ENCODE data around the gene CTSF. TPM values are rescaled to one million over a fixed set of nuclear protein-coding genes. Genes with fewer than 3 reads are reported as not detected.

The CTSF gene
- total and polyA plus RNA-seq, 2 donors (not counting 1 experiment from before 2014, with no cell fraction given), result 17.1 to 26.6 TPM

GRCh38 chr11:66559142-66559865 lies 9.1 kb downstream of the CTSF start:
- peak in 1 of 2 donors; percentile 17 for DNase-seq (ENCODE audit: low read depth in 2 of 2)

GRCh38 chr11:66557733-66558326 lies 10.6 kb downstream of the CTSF start:
- H3K4me3 ChIP-seq (replicated peaks in 1 of 4; ENCODE audit: control extremely low read depth in 1 of 4, insufficient read depth in 1 of 4, low read depth in 3 of 4, low read length in 4 of 4), result no peak overlapping the region
- no peak overlapping the region for H3K9ac ChIP-seq (ENCODE audit: insufficient read depth, low read length)
- DNase-seq (ENCODE audit: low read depth in 2 of 2), result no peak
- no peaks in the 10 kb centered on the region for H3K9me3 ChIP-seq (ENCODE audit: control insufficient read depth, insufficient read depth, low read depth, low read length)
- H3K79me2 ChIP-seq (ENCODE audit: control insufficient read depth, insufficient read depth, low read length), result no peaks in the 10 kb centered on the region
- no peak overlapping the region for H3K27ac ChIP-seq (ENCODE audit: insufficient read depth, low read length)
- no peaks in the 10 kb centered on the region for H4K20me1 ChIP-seq (ENCODE audit: control insufficient read depth, extremely low read depth, insufficient read depth, low read length)
- H3K27me3 ChIP-seq (ENCODE audit: control insufficient read depth, insufficient read depth, low read length), result peaks cover 16% of the 10 kb centered on the region
- no peak overlapping the region for H3K4me2 ChIP-seq (ENCODE audit: extremely low read depth, insufficient read depth, low read length)
- H3K36me3 ChIP-seq (ENCODE audit: control insufficient read depth, insufficient read depth, low read length), result no peaks in the 10 kb centered on the region
- TF ChIP-seq CTCF (conservative IDR thresholded peaks at IDR 0.05 in 1 of 2, IDR thresholded peaks at IDR 0.05 in 1 of 2; ENCODE audit: low read depth in 1 of 2, low read length in 2 of 2) (no peak), EZH2 (IDR thresholded peaks at IDR 0.05; ENCODE audit: low read length, missing control alignments) (no peak)
- no peak overlapping the region for H2AFZ ChIP-seq (ENCODE audit: low read length)
- H3K4me1 ChIP-seq (ENCODE audit: control insufficient read depth, extremely low read depth, insufficient read depth, low read length), result no peaks in the 10 kb centered on the region

More at GRCh38 chr11:66559142-66559865, 9.1 kb downstream of the CTSF start:
- Histone ChIP-seq H3K79me2 (ENCODE audit: control insufficient read depth, insufficient read depth, low read length) (no peaks in the 10 kb centered on the region), H3K36me3 (ENCODE audit: control insufficient read depth, insufficient read depth, low read length) (no peaks in the 10 kb centered on the region), H3K4me3 (replicated peaks in 1 of 4; ENCODE audit: control extremely low read depth in 1 of 4, insufficient read depth in 1 of 4, low read depth in 3 of 4, low read length in 4 of 4) (no peak overlapping the region), H3K27ac (ENCODE audit: insufficient read depth, low read length) (no peak overlapping the region), H3K9me3 (ENCODE audit: control insufficient read depth, insufficient read depth, low read depth, low read length) (no peaks in the 10 kb centered on the region), H2AFZ (ENCODE audit: low read length) (no peak overlapping the region), H3K9ac (ENCODE audit: insufficient read depth, low read length) (no peak overlapping the region), H3K27me3 (ENCODE audit: control insufficient read depth, insufficient read depth, low read length) (peaks cover 16% of the 10 kb centered on the region), H4K20me1 (ENCODE audit: control insufficient read depth, extremely low read depth, insufficient read depth, low read length) (no peaks in the 10 kb centered on the region), H3K4me2 (ENCODE audit: extremely low read depth, insufficient read depth, low read length) (no peak overlapping the region), H3K4me1 (ENCODE audit: control insufficient read depth, extremely low read depth, insufficient read depth, low read length) (no peaks in the 10 kb centered on the region)
- TF ChIP-seq CTCF (conservative IDR thresholded peaks at IDR 0.05 in 1 of 2, IDR thresholded peaks at IDR 0.05 in 1 of 2; ENCODE audit: low read depth in 1 of 2, low read length in 2 of 2) (no peak), EZH2 (IDR thresholded peaks at IDR 0.05; ENCODE audit: low read length, missing control alignments) (no peak)

GRCh38 chr11:66556086-66556485 lies 12.3 kb downstream of the CTSF start:
- H3K9me3 ChIP-seq (ENCODE audit: control insufficient read depth, insufficient read depth, low read depth, low read length), result no peaks in the 10 kb centered on the region
- no peak overlapping the region for H3K9ac ChIP-seq (ENCODE audit: insufficient read depth, low read length)
- peaks cover 16% of the 10 kb centered on the region for H3K27me3 ChIP-seq (ENCODE audit: control insufficient read depth, insufficient read depth, low read length)
- no peaks in the 10 kb centered on the region for H4K20me1 ChIP-seq (ENCODE audit: control insufficient read depth, extremely low read depth, insufficient read depth, low read length)
- no peaks in the 10 kb centered on the region for H3K36me3 ChIP-seq (ENCODE audit: control insufficient read depth, insufficient read depth, low read length)
- no peak overlapping the region for H3K27ac ChIP-seq (ENCODE audit: insufficient read depth, low read length)
- no peaks in the 10 kb centered on the region for H3K4me1 ChIP-seq (ENCODE audit: control insufficient read depth, extremely low read depth, insufficient read depth, low read length)
- H3K79me2 ChIP-seq (ENCODE audit: control insufficient read depth, insufficient read depth, low read length), result no peaks in the 10 kb centered on the region
- H2AFZ ChIP-seq (ENCODE audit: low read length), result no peak overlapping the region
- no peak overlapping the region for H3K4me3 ChIP-seq (replicated peaks in 1 of 4; ENCODE audit: control extremely low read depth in 1 of 4, insufficient read depth in 1 of 4, low read depth in 3 of 4, low read length in 4 of 4)
- no peak overlapping the region for H3K4me2 ChIP-seq (ENCODE audit: extremely low read depth, insufficient read depth, low read length)
- TF ChIP-seq CTCF (conservative IDR thresholded peaks at IDR 0.05 in 1 of 2, IDR thresholded peaks at IDR 0.05 in 1 of 2; ENCODE audit: low read depth in 1 of 2, low read length in 2 of 2) (no peak), EZH2 (IDR thresholded peaks at IDR 0.05; ENCODE audit: low read length, missing control alignments) (no peak)
- no peak for DNase-seq (ENCODE audit: low read depth in 2 of 2)

All from fibroblast of lung (primary cell).